Fibroblast of pulmonary artery (primary cell): ENCODE measurements around the gene CEMP1.
A peak's percentile ranks its signal among the peaks of the same experiment; 100 is the strongest.

ENCODE experiments used
- DNase-seq: peaks from one replicate; pipeline ENCODE4 v3.0.0-alpha.2; 2010; ENCODE audit warnings: low read depth
- H3K4me3 ChIP-seq: replicated peaks from 2 replicates; pipeline ENCODE4 v1.5.1; 2011; ENCODE audit warnings: low read depth, mild to moderate bottlenecking, control low read depth, low read length, moderate library complexity
- CTCF ChIP-seq: IDR thresholded peaks from 2 replicates; pipeline ENCODE4 v1.5.1; 2011; ENCODE audit warnings: mild to moderate bottlenecking, control low read depth, low read length, inconsistent platforms; ENCODE audit errors: missing control alignments

Gene CEMP1

DNA sequence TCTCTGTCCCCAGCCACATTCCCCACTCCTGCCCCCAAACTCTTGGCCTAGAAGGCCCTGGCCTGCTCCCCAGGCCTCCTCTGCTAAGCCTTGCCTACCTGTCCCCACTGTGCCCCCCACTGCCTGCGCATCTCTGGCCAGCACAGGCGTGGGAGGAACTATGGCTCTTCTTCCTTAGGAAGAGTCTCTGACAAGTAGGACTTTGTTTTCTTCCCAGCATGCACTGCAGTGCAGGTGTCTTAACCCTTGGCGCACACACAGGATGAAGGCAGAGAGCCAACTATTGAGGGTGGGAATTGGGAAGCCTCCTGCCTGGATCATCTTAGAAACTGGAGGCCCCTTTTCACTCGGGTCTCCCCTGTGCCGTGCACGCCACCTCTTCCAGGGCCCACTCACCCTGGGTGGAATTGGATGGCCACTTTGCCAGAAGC lies 7.4 kb downstream of the CEMP1 start:
- no peak for DNase-seq
- TF ChIP-seq CTCF = no peak
- no peak overlapping the region for H3K4me3 ChIP-seq

DNA sequence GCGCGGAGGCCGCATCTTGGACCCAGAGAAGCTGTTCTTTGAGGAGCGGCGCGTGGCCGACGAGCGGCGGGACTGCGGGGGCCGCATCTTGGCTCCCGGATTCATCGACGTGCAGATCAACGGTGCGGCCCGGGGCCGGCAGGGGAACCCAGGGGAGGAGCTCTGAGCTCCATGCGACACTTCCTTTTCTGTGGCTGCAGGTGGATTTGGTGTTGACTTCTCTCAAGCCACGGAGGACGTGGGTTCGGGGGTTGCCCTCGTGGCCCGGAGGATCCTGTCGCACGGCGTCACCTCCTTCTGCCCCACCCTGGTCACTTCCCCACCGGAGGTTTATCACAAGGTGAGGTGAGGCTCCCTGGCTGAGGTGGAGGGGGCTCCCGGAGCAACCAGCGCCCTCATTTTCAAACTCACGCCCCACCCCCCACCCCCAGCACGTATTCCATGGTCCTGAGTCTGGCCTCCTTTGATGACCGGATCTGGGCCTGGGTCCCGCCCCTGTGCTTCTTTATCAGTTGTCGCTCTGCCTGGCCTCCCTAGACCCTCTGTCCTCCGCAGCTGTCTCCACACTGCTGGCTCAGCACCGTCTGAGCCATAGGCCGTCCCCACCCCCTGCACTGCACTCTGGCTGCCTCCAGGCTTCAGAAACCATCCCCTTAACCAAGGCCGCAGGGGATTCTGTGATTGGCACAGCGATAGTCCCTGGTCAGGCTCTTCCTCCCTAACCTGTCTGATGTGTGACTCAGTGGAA lies 10.2 kb downstream of the CEMP1 start:
- peak overlapping the region; percentile 76 for H3K4me3 ChIP-seq
- TF ChIP-seq CTCF = no peak
- no peak for DNase-seq

GRCh38 chr16:2520097-2520783 lies 11.0 kb downstream of the CEMP1 start, which contains the start of gene AMDHD2:
AMDHD2 (plus strand) TSS chr16:2520371; CDS start chr16:2520459, 88 bp downstream.
- DNase-seq = peak; percentile 91
- peak within 1 kb of the TSS; percentile 76 for H3K4me3 ChIP-seq
- TF ChIP-seq CTCF = no peak

- H3K4me3 ChIP-seq = peak overlapping the region; percentile 37
- TF ChIP-seq CTCF = no peak
- DNase-seq = no peak
Observed at GRCh38 chr16:2519711-2520080, 11.5 kb downstream of the CEMP1 start.

DNA sequence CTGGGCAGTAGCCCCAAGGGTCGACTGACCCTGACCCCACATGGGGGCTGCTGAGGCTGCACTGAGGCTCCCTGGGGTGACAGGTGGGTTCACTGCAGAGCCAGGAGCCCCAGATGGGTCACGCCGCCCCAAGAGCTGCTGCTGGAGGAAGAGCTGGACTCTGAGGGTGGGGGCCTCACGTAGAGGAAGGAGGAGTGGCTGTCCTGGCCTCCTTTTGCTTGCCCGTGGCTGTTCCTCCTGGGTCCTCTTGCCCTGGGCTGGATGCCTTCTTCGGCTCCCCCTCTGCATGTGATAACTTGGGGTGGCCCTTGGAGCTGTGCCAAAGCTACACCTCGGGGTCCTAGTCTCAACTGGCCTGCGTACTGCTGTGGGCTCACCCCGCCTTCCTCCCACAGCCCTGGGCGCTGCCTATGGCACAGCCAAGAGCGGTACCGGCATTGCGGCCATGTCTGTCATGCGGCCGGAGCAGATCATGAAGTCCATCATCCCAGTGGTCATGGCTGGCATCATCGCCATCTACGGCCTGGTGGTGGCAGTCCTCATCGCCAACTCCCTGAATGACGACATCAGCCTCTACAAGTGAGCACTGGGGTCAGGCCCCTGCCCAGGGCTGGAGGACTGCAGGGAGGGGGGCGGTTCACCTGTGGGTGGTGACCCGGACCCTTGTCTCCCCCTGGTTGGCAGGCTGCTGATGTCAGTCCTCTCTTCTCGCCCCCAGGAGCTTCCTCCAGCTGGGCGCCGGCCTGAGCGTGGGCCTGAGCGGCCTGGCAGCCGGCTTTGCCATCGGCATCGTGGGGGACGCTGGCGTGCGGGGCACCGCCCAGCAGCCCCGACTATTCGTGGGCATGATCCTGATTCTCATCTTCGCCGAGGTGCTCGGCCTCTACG lies 12.1 kb downstream of the CEMP1 start:
- H3K4me3 ChIP-seq = no peak overlapping the region
- TF ChIP-seq CTCF = no peak
- no peak for DNase-seq

GRCh38 chr16:2517954-2518605 lies 13.1 kb downstream of the CEMP1 start:
- no peak overlapping the region for H3K4me3 ChIP-seq
- DNase-seq = no peak
- TF ChIP-seq CTCF = no peak
